ENCODE data around the gene PLCG2. TPM values are rescaled to one million over a fixed set of nuclear protein-coding genes. Genes with fewer than 3 reads are reported as not detected.

Gene PLCG2
- total RNA-seq, 1 experiment from 2014 or later: 6.0 TPM

DNA sequence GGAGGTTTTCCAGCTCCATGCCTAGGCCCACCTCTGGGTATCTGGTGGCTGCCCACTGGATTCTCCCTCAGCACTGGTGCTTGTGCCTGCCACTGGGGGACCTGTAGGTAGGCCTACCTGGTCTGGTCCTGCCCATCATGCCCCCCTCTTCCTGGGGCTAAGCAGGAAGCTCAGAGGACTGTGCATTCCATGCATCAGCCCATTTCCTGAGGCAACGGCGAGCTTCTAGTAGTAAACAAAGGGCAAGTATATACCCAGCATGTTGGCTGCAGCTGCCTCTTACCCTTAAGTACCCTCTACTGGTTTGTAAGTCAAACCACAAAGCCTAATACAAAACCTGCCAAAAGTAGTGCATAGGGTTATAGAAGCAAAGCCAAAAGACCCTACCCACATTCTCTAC is 194.6 kb downstream of the PLCG2 start:
- Histone ChIP-seq H3K23me2 (ENCODE audit: insufficient read length, low read depth, low read length, poor library complexity, severe bottlenecking) (peaks cover 2% of the 10 kb centered on the region), H2AK5ac (ENCODE audit: insufficient read length, low read length) (no peak overlapping the region), H2BK5ac (ENCODE audit: insufficient read length, low read length) (no peak overlapping the region), H3K4ac (ENCODE audit: low read depth, low read length) (no peak overlapping the region), H4K91ac (ENCODE audit: insufficient read length, low read depth, low read length) (no peak overlapping the region), H2AFZ (ENCODE audit: low read length) (no peak overlapping the region), H3K4me2 (ENCODE audit: insufficient read depth, insufficient read length, low read length) (no peak overlapping the region), H3K4me1 (ENCODE audit: insufficient read depth, low read length) (peaks cover 7% of the 10 kb centered on the region; the same call in 1 of the 2 replicates), H3T11ph (ENCODE audit: low read length) (no peak overlapping the region), H3K9ac (ENCODE audit: extremely low read depth, insufficient read length, low read length) (no peak overlapping the region), H3K27ac (ENCODE audit: insufficient read length, low read depth, low read length) (no peak overlapping the region), H3K27me3 (ENCODE audit: insufficient read depth, low read length) (no peaks in the 10 kb centered on the region), H3K79me1 (ENCODE audit: insufficient read depth, low read depth, low read length, poor library complexity, severe bottlenecking) (no peaks in the 10 kb centered on the region), H3K18ac (ENCODE audit: insufficient read length, low read depth, low read length) (no peak overlapping the region), H3K14ac (ENCODE audit: insufficient read depth, low read length) (no peak overlapping the region), H3K9me3 (ENCODE audit: control insufficient read depth, low read depth, low read length) (peaks cover 8% of the 10 kb centered on the region), H4K5ac (ENCODE audit: insufficient read length, low read depth, low read length) (no peak overlapping the region), H3K79me2 (ENCODE audit: insufficient read depth, low read length) (no peaks in the 10 kb centered on the region), H2BK12ac (ENCODE audit: insufficient read length, low read depth, low read length) (no peak overlapping the region), H2BK20ac (ENCODE audit: low read depth, low read length, poor library complexity, severe bottlenecking) (no peak overlapping the region), H2BK120ac (ENCODE audit: low read depth, low read length, poor library complexity, severe bottlenecking) (no peak overlapping the region), H2BK15ac (ENCODE audit: low read depth, low read length) (no peak overlapping the region), H4K8ac (replicated peaks; ENCODE audit: insufficient read length, low read depth, low read length) (no peak overlapping the region), H3K23ac (ENCODE audit: insufficient read length, low read depth, low read length) (no peak overlapping the region), H3K56ac (ENCODE audit: insufficient read length, low read depth, low read length) (no peak overlapping the region), H4K20me1 (ENCODE audit: control insufficient read depth, insufficient read depth, insufficient read length) (no peaks in the 10 kb centered on the region)
- DNase-seq: peak; percentile 90
- H3K27ac Mint-ChIP-seq: no peak overlapping the region
- H3K27me3 Mint-ChIP-seq (ENCODE audit: low read depth): no peaks in the 10 kb centered on the region; the same call in 1 of the 2 replicates
- H3K4me3 Mint-ChIP-seq: no peak overlapping the region
- peaks cover 17 to 71% (median 27%) of the 10 kb centered on the region in 3 experiments for H3K36me3 Mint-ChIP-seq (ENCODE audit: insufficient read depth in 1 of 3, low read depth in 3 of 3)
- H3K9me3 Mint-ChIP-seq: peaks cover 59 to 67% of the 10 kb centered on the region in 2 experiments
- peaks cover 40 to 43% of the 10 kb centered on the region in 2 experiments for H3K4me1 Mint-ChIP-seq
- WGBS (ENCODE audit: extremely low coverage, insufficient read length, low lambda C conversion rate): no CpG with 5 or more reads among the region's 2 CpGs
- TF ChIP-seq, protein P1, sequence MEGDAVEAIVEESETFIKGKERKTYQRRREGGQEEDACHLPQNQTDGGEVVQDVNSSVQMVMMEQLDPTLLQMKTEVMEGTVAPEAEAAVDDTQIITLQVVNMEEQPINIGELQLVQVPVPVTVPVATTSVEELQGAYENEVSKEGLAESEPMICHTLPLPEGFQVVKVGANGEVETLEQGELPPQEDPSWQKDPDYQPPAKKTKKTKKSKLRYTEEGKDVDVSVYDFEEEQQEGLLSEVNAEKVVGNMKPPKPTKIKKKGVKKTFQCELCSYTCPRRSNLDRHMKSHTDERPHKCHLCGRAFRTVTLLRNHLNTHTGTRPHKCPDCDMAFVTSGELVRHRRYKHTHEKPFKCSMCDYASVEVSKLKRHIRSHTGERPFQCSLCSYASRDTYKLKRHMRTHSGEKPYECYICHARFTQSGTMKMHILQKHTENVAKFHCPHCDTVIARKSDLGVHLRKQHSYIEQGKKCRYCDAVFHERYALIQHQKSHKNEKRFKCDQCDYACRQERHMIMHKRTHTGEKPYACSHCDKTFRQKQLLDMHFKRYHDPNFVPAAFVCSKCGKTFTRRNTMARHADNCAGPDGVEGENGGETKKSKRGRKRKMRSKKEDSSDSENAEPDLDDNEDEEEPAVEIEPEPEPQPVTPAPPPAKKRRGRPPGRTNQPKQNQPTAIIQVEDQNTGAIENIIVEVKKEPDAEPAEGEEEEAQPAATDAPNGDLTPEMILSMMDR (conservative IDR thresholded peaks at IDR 0.05): no peak
